ENCODE data around the gene FHIT.

The FHIT gene

GRCh38 chr3:59885101-59885500 lies 1366.2 kb downstream of the FHIT start:
- no peak for DNase-seq

DNA sequence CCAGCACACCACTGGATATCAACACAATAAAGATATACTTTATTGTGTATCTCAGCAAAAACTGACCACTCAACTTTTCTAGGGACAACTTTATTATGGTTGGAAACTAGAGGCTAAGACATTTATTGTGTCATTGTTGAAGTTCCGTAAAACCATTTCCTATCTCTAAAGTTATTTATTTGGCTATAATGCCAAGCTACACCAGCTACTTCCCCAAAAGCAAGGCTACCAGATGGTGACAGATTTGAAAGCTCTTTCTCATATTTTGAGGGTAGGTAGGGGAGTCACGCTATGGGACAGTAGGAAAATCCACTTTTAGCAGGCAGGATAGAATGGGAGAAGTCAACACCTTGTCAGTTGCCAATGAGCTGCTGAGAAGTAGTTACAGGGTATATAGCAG lies 1366.8 kb downstream of the FHIT start:
- no peak for DNase-seq

- no peak for DNase-seq
Measured at GRCh38 chr3:59882746-59883145, 1368.5 kb downstream of the FHIT start.

GRCh38 chr3:59880717-59881116 lies 1370.5 kb downstream of the FHIT start:
- no peak for DNase-seq

DNA sequence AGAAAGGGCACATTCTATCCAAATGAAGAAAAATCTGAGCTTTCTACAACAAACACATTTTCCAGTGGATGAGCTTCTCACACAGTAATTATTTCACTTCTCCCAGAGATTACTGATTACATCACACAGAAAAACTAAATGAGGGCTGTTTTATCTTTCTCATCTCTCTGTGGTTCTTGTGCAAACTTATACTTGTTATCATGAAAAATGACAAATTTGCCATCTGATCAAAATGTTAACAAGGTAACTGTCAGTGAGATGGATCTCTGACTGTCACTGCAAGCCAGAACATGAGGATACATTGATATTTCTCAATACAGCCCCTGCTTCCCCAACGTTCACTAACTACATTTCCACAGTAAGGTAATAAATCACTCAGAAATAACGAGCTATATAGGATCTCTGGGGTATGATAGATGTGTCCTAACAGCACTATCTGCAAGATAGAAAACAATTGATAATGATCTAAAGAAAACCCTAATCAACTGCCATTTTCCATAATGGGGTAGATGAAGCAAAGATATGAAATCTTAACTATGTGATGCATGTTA lies 1372.1 kb downstream of the FHIT start:
- no peak for DNase-seq

DNA sequence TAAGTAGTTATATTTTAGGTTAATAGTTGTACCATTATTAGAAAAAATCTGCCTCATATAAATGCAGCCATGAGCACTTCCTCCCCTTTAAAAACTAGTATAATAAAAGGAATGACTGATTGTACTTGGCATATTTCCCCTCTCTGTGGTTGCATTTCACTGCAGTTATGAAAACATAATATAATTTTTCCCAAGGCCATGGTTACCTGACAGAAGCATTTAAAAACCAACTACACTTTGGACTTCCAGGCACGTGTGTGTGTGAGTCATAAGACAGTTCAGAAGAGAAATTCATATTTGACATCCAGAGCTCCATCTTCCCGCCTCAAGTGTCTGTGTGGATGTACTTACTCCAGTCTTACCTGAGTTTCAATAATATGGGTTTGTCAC lies 1373.2 kb downstream of the FHIT start:
- DNase-seq: no peak

GRCh38 chr3:59877263-59878037 lies 1373.8 kb downstream of the FHIT start:
- DNase-seq: no peak

GRCh38 chr3:59876533-59877062 lies 1374.7 kb downstream of the FHIT start:
- no peak for DNase-seq

GRCh38 chr3:59873576-59874230 lies 1377.5 kb downstream of the FHIT start:
- DNase-seq: no peak

GRCh38 chr3:59872128-59872527 lies 1379.1 kb downstream of the FHIT start:
- no peak for DNase-seq

DNA sequence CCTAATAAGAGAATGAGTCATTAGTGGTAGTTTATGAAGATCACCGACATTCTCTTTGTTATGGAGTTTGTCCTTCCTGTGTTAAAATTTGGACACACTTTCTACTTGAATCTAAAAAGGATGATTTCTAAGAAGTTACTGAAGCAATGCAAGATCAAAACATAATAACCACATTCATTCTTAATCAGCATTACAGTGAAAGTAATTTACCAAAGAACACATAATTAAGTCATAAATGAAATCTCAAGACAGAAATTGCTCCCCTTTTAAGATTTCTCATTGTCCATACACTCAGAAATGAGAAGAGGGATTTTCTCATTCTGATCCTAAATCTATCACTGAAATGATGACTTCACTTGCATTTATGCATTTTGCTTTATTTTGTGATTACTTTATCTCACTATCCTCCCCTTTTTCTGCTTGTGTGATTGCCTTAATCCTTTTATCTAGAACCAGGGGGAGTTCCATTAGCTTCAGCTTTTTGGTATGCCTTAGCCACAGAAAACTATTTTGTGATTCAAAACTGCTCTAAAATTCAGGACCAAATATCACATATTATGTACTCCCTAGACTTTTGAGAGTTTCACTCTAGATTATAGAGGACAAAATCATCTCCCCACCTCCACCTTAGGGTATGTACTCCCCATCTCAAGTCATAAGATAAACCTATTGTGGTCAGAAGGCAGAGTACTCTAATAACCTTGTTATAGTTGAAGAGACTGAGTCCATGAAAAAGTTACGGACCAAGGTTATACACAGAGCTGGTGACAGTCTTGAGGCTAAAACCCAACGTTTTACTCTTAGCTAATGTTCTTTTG lies 1383.9 kb downstream of the FHIT start:
- no peak for DNase-seq

DNA sequence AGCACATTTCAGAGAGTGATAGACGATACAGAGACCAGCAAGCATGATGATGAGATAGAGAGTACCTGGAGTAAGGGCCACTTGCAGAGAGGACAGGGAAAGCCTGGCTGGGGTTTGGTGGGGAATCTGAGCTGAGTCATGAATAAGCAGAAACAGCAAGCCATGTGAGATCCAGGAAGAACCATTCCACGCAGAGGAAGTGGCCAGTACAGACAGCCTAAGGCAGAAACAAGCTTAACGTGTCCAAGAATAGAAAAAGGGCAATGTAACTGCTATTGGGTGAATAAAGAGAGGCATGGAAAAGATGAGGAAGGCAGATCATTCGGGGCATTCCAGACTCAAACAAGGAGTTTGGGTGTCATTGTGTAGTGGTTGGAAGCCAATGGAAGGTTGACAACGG lies 1385.2 kb downstream of the FHIT start:
- no peak for DNase-seq

DNA sequence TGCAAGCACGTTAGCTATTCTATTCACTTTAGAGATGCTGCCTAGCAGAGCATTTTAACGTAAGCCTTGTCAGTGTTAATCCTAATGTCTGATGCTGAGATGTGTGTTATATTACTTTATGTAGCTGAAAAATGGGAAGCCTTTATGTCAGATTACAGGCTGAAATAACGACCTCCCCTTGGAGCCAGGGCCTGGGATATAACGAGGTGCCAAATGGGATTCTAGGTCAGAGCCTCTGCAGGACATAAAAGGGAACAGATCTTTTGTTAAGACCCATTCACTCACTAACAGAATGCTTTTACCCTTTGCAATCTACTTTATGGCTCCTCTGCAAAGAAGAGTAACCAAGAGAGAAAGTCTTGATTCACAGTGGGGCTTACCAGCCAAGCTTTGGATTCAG lies 1385.9 kb downstream of the FHIT start:
- no peak for DNase-seq

GRCh38 chr3:59862686-59863085 lies 1388.6 kb downstream of the FHIT start:
- no peak for DNase-seq

DNA sequence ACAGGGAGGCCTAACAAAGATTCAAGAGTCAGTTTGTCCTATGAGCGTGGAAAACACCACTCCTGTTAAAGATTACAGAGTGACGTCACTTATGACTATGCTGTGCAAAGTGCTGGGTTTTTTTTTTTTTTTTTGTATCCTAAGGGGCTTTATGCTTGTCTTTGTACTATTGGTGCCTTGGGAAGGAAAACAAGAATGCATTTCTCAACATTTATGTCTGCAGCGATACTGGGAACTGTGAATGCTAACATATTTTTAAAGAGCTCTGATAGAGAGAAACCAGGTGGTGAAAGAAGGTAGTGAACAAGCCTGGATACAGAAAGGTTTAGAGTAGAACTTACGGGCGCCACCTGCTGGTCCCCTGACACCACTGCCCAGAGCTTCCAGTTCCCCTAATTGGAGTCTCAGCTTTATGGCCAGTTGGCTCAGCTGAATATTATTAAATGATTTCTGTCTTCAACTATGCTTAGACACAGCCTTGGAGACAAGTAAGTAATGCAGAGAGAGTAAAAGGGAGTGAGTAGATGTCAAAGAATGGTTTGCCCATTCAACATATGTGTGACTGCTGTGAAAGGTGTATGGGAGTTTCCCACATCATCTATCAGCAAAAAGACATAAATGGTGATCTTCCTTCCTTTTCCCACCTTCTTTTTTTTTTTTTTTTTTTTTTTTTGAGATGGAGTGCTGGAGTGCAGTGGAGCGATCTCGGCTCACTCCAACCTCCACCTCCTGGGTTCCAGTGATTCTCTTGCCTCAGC lies 1393.5 kb downstream of the FHIT start:
- DNase-seq: peak; percentile 85

GRCh38 chr3:59856934-59857460 lies 1394.3 kb downstream of the FHIT start:
- DNase-seq: no peak

DNA sequence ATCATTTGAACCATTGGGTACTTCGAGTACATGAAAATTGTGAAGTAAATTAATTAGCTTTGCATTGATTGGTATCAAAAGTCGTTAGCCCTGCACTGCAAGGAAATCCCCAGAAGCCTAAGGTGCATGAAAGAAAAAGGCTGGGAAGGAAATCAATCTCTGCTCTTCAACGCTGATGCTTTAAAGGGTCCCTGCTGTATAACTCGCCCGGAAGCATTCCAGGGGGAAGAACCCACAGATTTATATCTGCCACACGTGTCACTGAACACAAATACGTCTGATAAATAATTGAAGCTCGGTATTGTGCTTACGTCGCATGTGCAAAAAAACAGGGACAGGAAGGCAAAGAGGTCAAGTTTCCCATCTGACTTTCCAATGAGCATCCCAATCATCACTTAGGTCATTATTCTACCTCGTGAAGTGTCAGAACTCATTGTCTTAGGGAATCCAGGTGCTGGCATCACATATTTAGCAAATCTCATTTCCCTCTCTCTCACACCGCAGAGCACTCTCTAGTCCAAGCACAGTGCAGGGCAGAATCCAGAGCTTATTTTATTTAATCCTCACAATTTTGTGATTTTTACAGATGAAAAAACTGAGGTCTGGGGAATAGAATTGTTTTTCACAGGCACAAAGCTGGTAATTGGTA lies 1397.1 kb downstream of the FHIT start:
- no peak for DNase-seq

DNA sequence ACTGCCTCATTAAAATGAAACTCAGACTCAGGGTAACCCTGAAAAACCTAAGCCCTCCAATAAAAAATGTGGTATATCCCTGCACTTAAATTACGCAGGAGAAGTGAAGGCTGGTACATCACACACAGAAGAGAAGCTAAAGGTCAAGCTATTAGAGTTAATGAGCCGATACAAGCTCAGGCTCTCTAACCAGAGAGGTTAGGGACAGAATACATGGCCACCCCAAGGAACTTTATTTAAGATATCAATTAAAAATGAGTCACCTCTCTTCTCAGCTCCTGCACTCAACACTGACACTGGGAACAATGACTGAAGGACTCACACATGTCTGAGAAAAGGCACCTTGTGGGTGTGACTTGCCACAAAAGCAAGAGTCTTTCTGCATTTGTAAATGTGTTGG lies 1400.8 kb downstream of the FHIT start:
- DNase-seq: no peak

- no peak for DNase-seq
Measured at GRCh38 chr3:59845386-59845785, 1405.9 kb downstream of the FHIT start.

DNA sequence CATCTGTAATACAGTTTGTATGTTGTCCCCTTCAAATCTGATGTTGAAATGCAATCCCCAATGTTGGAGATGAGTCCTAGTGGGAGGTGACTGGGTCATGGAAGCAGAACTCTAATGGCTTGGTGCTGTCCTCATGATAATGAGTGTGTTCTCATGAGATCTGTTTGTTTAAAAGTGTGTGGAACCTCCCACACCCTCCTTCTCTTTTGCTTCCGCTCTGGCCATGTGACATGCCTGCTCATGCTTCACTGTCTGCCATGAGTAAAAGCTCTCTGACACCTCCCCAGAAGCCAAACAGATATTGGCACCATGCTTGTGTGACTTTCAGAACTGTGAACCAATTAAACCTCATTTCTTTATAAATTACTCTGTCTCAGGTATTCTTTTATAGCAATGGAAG lies 1407.4 kb downstream of the FHIT start:
- no peak for DNase-seq

DNA sequence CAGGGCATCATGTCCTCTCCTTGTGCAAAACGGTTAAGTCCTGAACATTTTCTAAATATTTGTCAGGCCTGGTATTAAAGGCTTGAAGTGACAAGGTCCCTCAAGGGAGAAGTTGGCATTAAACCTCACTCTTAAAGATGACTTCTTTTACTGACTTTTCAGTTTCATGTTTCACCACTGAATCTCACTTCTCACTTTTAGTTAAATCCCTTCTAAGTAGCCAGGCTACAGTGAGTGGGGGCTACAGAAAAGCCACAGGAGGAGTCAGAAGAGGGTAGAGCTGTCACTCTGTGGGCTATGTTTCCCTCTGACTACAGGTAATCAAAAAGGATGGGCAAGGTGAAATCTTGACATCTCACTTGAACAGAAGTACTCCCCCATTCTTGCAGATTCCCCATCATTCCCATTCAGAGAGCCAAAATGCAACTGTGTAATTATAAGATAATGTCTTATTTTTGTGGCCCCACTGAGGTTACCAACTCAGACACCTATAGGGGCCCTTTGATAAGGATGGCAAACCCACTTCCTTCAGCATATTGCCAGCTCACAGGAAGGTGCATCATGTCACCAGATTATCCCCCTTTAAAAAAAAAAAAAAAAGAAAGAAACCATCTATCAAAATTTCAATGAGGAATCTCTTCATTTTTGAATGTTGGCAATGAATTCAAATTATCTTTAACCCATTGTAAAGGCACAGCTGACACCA lies 1411.3 kb downstream of the FHIT start:
- no peak for DNase-seq
